ENCODE results near the gene PWWP2B. TPM values are rescaled to one million over a fixed set of nuclear protein-coding genes. Genes with fewer than 3 reads are reported as not detected.

PWWP2B gene
- total RNA-seq, 1 donor: 8.2 TPM

DNA sequence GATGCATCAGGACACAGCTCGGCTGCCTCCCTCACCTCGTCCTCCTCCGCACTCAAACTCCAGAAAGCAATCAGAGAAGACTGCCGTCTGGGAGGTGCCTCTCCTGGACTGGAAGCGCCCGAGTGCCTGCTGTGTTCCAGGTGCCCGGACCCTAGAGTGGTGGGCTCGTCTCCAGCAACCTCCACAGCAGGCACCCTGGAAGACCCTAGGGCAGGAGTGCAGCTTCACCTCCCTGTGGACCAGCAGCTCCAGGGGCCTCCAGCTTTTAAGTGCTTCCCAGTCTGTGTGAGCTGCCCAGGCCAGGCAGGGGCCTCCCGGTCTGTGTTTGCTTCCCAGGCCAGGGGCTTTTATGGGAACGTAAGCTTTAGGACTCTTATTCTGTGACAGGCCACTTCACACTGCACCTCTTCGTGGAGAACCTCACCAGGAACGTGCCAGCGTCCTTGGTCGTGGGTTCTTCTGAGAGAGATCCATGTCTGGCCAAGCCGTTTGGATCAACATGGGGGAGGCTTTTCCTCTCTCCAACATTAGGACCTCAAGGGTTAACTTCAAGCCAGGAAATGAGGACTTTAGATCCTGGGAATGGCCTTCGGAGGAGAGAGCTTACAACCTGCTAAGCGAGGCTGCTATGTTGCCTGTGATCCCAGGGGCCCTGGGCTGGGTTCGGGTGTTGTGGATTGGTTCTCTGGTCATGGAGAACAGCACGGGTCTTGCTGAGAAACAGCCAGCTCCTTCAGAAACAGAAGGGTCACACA, 5.9 kb upstream of the PWWP2B start:
- H3K4me3 ChIP-seq (ENCODE audit: low read depth, low read length): no peak overlapping the region
- TF ChIP-seq, protein P1, sequence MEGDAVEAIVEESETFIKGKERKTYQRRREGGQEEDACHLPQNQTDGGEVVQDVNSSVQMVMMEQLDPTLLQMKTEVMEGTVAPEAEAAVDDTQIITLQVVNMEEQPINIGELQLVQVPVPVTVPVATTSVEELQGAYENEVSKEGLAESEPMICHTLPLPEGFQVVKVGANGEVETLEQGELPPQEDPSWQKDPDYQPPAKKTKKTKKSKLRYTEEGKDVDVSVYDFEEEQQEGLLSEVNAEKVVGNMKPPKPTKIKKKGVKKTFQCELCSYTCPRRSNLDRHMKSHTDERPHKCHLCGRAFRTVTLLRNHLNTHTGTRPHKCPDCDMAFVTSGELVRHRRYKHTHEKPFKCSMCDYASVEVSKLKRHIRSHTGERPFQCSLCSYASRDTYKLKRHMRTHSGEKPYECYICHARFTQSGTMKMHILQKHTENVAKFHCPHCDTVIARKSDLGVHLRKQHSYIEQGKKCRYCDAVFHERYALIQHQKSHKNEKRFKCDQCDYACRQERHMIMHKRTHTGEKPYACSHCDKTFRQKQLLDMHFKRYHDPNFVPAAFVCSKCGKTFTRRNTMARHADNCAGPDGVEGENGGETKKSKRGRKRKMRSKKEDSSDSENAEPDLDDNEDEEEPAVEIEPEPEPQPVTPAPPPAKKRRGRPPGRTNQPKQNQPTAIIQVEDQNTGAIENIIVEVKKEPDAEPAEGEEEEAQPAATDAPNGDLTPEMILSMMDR (IDR thresholded peaks at IDR 0.05; ENCODE audit: insufficient read depth, low read depth, low read length): no peak
- no peak for DNase-seq (ENCODE audit: low read depth)

DNA sequence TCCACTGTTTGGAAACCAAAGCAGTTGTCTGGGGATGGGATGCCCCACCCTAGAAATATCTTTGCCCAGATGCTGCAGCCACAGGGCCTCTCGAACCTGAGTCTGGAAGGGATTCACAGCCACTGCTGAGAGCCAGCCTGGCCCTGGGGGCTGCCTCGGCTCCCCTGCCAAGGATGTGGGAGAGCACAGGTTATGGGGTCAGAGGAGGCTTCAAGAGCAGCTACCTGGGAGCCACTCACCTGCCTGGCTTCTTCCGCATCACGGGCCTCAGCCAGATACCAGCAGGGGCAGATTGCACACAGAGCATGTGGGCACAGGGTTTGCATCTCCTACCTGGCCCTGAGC, 5.4 kb upstream of the PWWP2B start:
- TF ChIP-seq, protein P1 (IDR thresholded peaks at IDR 0.05; ENCODE audit: insufficient read depth, low read depth, low read length): no peak
- no peak overlapping the region for H3K4me3 ChIP-seq (ENCODE audit: low read depth, low read length)
- DNase-seq (ENCODE audit: low read depth): no peak

DNA sequence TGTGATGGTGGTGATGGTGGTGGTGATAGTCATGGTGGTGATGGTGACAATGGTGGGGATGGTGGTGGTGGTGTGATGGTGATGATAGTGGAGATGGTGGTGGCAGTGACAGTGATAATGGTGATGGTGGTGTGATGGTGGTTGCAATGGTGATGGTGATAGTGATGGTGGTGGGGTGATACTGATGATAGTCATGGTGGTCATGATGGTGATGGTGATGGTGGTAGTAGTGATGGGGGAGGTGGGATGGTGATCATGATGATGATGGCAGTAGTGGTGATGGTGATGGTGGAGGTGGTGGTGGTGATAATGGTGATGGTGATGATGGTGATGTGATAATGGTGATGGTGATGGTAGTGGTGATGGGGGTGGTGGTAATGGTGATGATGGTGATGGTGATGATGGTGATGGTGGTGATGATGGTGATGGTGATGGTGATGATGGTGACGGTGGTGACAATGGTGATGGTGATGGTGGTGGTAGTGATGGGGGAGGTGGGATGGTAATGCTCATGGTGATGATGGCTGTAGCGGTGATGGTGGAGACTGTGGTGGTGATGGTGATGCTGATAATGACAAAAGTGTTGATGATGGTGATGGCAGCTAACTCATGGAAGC, 4.7 kb upstream of the PWWP2B start:
- no peak overlapping the region for H3K4me3 ChIP-seq (ENCODE audit: low read depth, low read length)
- TF ChIP-seq, protein P1 (IDR thresholded peaks at IDR 0.05; ENCODE audit: insufficient read depth, low read depth, low read length): no peak
- no peak for DNase-seq (ENCODE audit: low read depth)

DNA sequence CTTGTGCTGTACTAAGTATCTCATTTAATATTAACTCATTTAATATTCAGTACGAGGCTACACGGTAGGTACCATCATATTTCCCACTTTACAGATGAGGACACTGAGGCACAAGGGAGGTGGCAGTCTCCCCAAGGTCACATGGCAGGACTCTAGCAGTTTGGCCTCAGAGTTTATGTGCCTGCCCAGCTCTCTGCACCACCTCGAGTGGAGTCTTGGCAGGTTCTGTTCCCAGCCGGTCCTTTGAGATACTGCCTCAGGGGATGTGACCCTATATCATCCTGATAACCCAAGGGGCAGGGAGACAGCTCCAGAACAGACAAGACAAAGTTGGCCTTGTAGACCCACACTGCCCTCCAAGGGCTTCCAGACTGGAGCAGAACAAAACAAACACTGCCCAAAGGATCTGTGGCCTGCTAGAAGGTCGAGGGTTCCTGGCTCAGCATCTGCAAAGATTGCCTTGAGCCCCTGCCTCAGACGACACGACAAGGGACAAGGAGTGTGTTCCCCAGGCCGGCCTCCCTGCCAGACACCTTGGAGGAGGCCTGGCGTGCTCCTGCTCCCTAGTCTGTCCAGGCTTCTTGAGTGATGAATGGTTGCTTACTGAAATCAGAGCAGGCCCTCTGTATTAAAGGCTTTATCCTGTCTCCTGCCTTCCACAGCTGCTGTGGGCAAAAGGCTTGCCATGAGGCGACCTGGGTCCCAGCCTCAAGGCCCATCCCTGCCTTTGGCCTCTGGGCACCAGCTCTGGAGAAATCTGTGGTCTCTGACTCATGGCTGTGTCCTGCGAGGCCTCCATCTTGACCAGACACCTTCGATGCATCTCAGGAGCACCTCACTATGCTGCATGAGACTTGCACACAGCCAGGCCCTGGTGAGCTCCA, 3.9 kb upstream of the PWWP2B start:
- DNase-seq (ENCODE audit: low read depth): peak; percentile 27
- no peak overlapping the region for H3K4me3 ChIP-seq (ENCODE audit: low read depth, low read length)
- TF ChIP-seq, protein P1 (IDR thresholded peaks at IDR 0.05; ENCODE audit: insufficient read depth, low read depth, low read length): no peak

DNA sequence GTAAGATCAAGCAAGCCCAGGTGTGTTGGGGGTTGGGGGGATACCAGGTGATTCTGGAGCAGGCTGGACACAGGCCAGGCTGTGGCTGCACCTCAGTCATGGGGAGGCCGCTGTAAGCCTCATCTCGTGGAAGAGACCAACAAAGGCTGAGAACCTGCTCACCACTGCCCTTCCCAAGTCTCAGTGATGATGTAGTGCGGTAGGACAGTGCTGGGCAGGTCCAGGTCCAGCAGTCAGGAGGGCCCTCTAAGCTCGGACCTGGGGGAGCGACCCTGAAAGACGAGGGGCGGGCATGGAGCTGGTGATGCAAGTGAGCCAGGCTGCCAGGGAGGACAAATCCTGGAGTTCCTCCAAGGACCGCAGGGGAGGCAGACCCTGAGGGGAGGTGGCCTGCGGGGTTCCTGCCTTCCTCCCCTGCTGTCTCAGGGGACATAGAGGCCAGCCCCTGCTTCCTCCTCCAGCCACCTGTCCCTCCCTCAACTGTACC, 3.3 kb upstream of the PWWP2B start:
- TF ChIP-seq, protein P1 (IDR thresholded peaks at IDR 0.05; ENCODE audit: insufficient read depth, low read depth, low read length): no peak
- no peak overlapping the region for H3K4me3 ChIP-seq (ENCODE audit: low read depth, low read length)
- DNase-seq (ENCODE audit: low read depth): no peak

DNA sequence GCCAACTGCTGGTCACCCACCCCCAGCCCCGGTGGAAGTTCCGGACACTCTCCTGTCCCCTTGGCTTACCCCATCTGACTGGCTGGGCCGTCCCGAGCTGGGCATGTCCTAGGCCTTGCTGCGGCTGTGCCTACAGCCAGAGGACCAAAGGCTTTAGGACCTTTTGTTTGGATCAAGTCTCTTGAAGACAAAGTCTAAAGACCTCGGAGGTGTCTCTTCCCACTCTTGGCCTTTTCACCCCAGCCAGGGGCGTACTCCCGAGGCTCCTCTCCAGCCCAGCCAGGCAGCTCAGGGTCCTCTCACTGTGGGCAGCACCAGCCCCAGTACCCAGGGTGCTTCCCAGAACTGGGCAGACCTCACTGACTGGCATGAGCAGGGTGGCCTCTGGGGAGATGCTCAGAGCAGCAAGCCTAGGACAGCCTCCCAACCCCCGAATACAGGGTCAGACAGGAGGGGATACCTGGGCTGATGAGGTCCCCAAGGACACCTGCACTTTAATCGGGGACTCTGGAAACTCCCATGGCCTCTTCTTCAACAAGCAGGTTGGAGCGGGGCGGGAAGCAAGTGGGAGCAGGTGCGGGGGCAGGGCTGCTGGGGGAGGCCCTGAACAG, 2.7 kb upstream of the PWWP2B start:
- TF ChIP-seq, protein P1 (IDR thresholded peaks at IDR 0.05; ENCODE audit: insufficient read depth, low read depth, low read length): no peak
- DNase-seq (ENCODE audit: low read depth): no peak
- H3K4me3 ChIP-seq (ENCODE audit: low read depth, low read length): no peak overlapping the region

All from fibroblast of villous mesenchyme (primary cell).